Lower leg skin (tissue), 3 donors: ENCODE data around the gene EXOSC10.

Source experiments
- POLR2A ChIP-seq, 2 donors: fragments of 450-650 bp; IDR thresholded peaks; one replicate each; pipeline ENCODE4 v1.6.1; 2016 to 2017; ENCODE audit warnings: antibody characterized with exemption in 2 of 2, mild to moderate bottlenecking in 1 of 2, moderate library complexity in 1 of 2
- TF ChIP-seq, protein P1 (sequence below), 3 donors: fragments of 450-650 bp; IDR thresholded peaks; one replicate each; pipeline ENCODE4 v1.5.1; 2016; ENCODE audit warnings: antibody characterized with exemption in 3 of 3, mild to moderate bottlenecking in 3 of 3, moderate library complexity in 2 of 3

DNA sequence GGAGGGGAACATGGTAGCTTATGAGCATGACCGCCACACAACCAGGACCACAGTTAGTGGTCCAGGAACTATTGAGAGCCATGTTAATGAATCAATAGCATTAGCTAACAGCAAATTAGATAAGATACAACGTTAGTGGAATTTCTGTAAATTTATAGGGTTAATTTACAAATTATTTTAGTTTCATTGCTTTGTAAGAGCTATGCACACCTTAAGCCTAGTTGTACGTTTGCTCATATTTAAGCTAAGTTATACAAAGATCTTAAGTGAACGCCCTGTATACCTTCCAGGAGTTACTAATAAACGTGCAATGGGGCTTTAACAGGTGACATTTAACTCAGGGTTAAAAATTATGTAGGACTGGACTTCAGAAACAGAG is 749 bp downstream of the EXOSC10 start:
- TF ChIP-seq, protein P1, sequence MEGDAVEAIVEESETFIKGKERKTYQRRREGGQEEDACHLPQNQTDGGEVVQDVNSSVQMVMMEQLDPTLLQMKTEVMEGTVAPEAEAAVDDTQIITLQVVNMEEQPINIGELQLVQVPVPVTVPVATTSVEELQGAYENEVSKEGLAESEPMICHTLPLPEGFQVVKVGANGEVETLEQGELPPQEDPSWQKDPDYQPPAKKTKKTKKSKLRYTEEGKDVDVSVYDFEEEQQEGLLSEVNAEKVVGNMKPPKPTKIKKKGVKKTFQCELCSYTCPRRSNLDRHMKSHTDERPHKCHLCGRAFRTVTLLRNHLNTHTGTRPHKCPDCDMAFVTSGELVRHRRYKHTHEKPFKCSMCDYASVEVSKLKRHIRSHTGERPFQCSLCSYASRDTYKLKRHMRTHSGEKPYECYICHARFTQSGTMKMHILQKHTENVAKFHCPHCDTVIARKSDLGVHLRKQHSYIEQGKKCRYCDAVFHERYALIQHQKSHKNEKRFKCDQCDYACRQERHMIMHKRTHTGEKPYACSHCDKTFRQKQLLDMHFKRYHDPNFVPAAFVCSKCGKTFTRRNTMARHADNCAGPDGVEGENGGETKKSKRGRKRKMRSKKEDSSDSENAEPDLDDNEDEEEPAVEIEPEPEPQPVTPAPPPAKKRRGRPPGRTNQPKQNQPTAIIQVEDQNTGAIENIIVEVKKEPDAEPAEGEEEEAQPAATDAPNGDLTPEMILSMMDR (IDR thresholded peaks at IDR 0.05) = no peak
- TF ChIP-seq POLR2A (IDR thresholded peaks at IDR 0.05) = no peak
